A549 (cell line): ENCODE measurements around the gene TFDP1. TPM values are rescaled to one million over a fixed set of nuclear protein-coding genes. Genes with fewer than 3 reads are reported as not detected.

ENCODE experiments used
- ATAC-seq, 2 experiments: fragments of 200-7000 bp in 1 of 2; fragments of >200 bp in 1 of 2; cut with Nextera tagmentation in 1 of 2; cut with Tn5 transposase in 1 of 2; 3 replicates each; pipeline versions ENCODE4 v1.8.0 to v1.9.1; 2018 to 2020; ENCODE audit warnings: mild to moderate bottlenecking in 1 of 2, moderate library complexity in 1 of 2
- CTCF ChIA-PET: fragments of 300-600 bp; sonication (Branson Sonifier 250); formaldehyde crosslinking; extraction: SDS; loops from one replicate; lab custom pipeline; 2021; ENCODE audit warnings: antibody characterized with exemption, inconsistent platforms; lab: Yijun Ruan, JAX
- POLR2A ChIA-PET: fragments of 350-600 bp; formaldehyde crosslinking; extraction: SDS; loops from one replicate; lab custom pipeline; 2021; ENCODE audit warnings: antibody characterized with exemption, inconsistent platforms; lab: Yijun Ruan, JAX
- DNase-seq, 2 experiments: peaks; one replicate each; pipeline versions ENCODE4 v3.0.0 to v3.0.0-alpha.2; 2011 to 2016; ENCODE audit warnings: low read depth in 1 of 2, low spot score in 1 of 2
- FAIRE-seq: peaks from 2 replicates; lab custom pipeline; 2011; peaks lifted over from hg19 to GRCh38; lab: Jason Lieb, UNC
- H3K27ac ChIP-seq, 2 experiments: fragments of >200 bp; sonication (Bioruptor Twin); formaldehyde crosslinking; 3 replicates each; pipeline ENCODE4 v1.5.1; 2016 to 2017
- H3K4me1 ChIP-seq: fragments of >200 bp; sonication (Bioruptor Twin); formaldehyde crosslinking; 3 replicates; pipeline ENCODE4 v1.6.1; 2016
- H3K4me2 ChIP-seq: fragments of >200 bp; sonication (Bioruptor Twin); formaldehyde crosslinking; 3 replicates; pipeline ENCODE4 v1.6.1; 2016
- H3K4me3 ChIP-seq: fragments of >200 bp; sonication (Bioruptor Twin); formaldehyde crosslinking; 3 replicates; pipeline ENCODE4 v1.5.1; 2016
- H3K9me3 ChIP-seq: fragments of >200 bp; sonication (Bioruptor Twin); formaldehyde crosslinking; 3 replicates; pipeline ENCODE4 v1.6.1; 2016
- ATOH8 ChIP-seq: fragments of 250-450 bp; sonication (Bioruptor Pico); IDR thresholded peaks from 2 replicates; pipeline ENCODE4 v1.5.0; 2020; ENCODE audit warnings: low read depth, mild to moderate bottlenecking, moderate library complexity
- BHLHE40 ChIP-seq: IDR thresholded peaks from 2 replicates; pipeline ENCODE4 v1.6.1; 2012; ENCODE audit warnings: low read depth, low read length, inconsistent platforms
- CBX2 ChIP-seq: fragments of 200-600 bp; sonication (generic); IDR thresholded peaks from 2 replicates; pipeline ENCODE4 v1.6.1; 2016; ENCODE audit warnings: low read depth, mild to moderate bottlenecking, borderline replicate concordance
- CBX8 ChIP-seq: fragments of 200-600 bp; sonication (generic); IDR thresholded peaks from 2 replicates; pipeline ENCODE4 v1.6.1; 2016
- CEBPB ChIP-seq, 2 experiments: fragments of >200 bp in 1 of 2; sonication (Bioruptor Twin) in 1 of 2; formaldehyde crosslinking in 1 of 2; IDR thresholded peaks; 2 replicates each; pipeline ENCODE4 v1.6.1; 2012 to 2016
- CHD2 ChIP-seq: fragments of 150-350 bp; IDR thresholded peaks from 2 replicates; pipeline ENCODE4 v1.6.1; 2014; ENCODE audit warnings: low read length; ENCODE audit not compliant: partially characterized antibody
- CHD4 ChIP-seq: fragments of 200-600 bp; sonication (generic); IDR thresholded peaks from 2 replicates; pipeline ENCODE4 v1.6.1; 2016; ENCODE audit warnings: antibody characterized with exemption, mild to moderate bottlenecking, borderline replicate concordance
- E2F6 ChIP-seq: IDR thresholded peaks from 2 replicates; pipeline ENCODE4 v1.6.1; 2012; ENCODE audit warnings: low read depth, borderline replicate concordance
- EP300 ChIP-seq, 2 experiments: fragments of >200 bp; sonication (Bioruptor Twin); formaldehyde crosslinking; IDR thresholded peaks; 2 replicates in 1 of 2; 3 replicates in 1 of 2; pipeline ENCODE4 v1.6.1; 2016 to 2017
- ESRRA ChIP-seq: fragments of 150-350 bp; IDR thresholded peaks from 2 replicates; pipeline ENCODE4 v1.6.1; 2014; ENCODE audit warnings: mild to moderate bottlenecking, low read length, borderline replicate concordance
- FOSL2 ChIP-seq, 2 experiments: fragments of 450-650 bp in 1 of 2; fragments of >200 bp in 1 of 2; sonication (Bioruptor Twin) in 1 of 2; formaldehyde crosslinking; IDR thresholded peaks; 2 replicates each; pipeline versions ENCODE4 v1.5.0 to v1.6.1; 2016 to 2020; ENCODE audit warnings: mild to moderate bottlenecking in 1 of 2, moderate library complexity in 1 of 2
- HES2 ChIP-seq: fragments of >200 bp; sonication (Bioruptor Twin); formaldehyde crosslinking; IDR thresholded peaks from 2 replicates; pipeline ENCODE4 v1.6.1; 2016
- HOXA7 ChIP-seq: fragments of 250-450 bp; sonication (Bioruptor Pico); IDR thresholded peaks from 2 replicates; pipeline ENCODE4 v1.5.0; 2020; ENCODE audit warnings: mild to moderate bottlenecking, moderate library complexity
- HOXB5 ChIP-seq: fragments of 250-450 bp; sonication (Bioruptor Pico); IDR thresholded peaks from 2 replicates; pipeline ENCODE4 v1.5.0; 2020; ENCODE audit warnings: mild to moderate bottlenecking, moderate library complexity
- JUNB ChIP-seq: fragments of >200 bp; sonication (Bioruptor Twin); formaldehyde crosslinking; IDR thresholded peaks from 2 replicates; pipeline ENCODE4 v1.6.1; 2016
- MAFK ChIP-seq: fragments of 450-650 bp; IDR thresholded peaks from 2 replicates; pipeline ENCODE4 v1.6.1; 2014; ENCODE audit not compliant: partially characterized antibody
- MYC ChIP-seq: IDR thresholded peaks from 2 replicates; pipeline ENCODE4 v1.6.1; 2012; ENCODE audit warnings: mild to moderate bottlenecking, inconsistent platforms, low read length, improper control_type of control experiment, borderline replicate concordance
- NFE2L2 ChIP-seq: fragments of 150-350 bp; conservative IDR thresholded peaks from 2 replicates; pipeline ENCODE4 v1.6.1; 2014; ENCODE audit warnings: low read length
- NPAS2 ChIP-seq: fragments of 250-450 bp; sonication (Bioruptor Pico); IDR thresholded peaks from 2 replicates; pipeline ENCODE4 v1.8.0; 2022; ENCODE audit warnings: mild to moderate bottlenecking, moderate library complexity, borderline replicate concordance
- NR3C1 ChIP-seq: fragments of >200 bp; sonication (Bioruptor Twin); formaldehyde crosslinking; IDR thresholded peaks from 3 replicates; pipeline ENCODE4 v1.6.1; 2017
- PHF8 ChIP-seq: fragments of 200-600 bp; sonication (generic); IDR thresholded peaks from 2 replicates; pipeline ENCODE4 v1.6.1; 2016; ENCODE audit warnings: low read depth, mild to moderate bottlenecking, antibody characterized with exemption, moderate library complexity, borderline replicate concordance
- RARB ChIP-seq: fragments of 250-450 bp; sonication (Bioruptor Pico); IDR thresholded peaks from 2 replicates; pipeline ENCODE4 v1.8.0; 2021; ENCODE audit warnings: mild to moderate bottlenecking, moderate library complexity
- RFX5 ChIP-seq: fragments of 450-650 bp; IDR thresholded peaks from 2 replicates; pipeline ENCODE4 v1.7.1; 2014; ENCODE audit warnings: antibody characterized with exemption, mild to moderate bottlenecking, moderate library complexity
- TFCP2L1 ChIP-seq: fragments of 250-450 bp; sonication (Bioruptor Pico); IDR thresholded peaks from 2 replicates; pipeline ENCODE4 v1.5.0; 2021; ENCODE audit warnings: mild to moderate bottlenecking
- ZSCAN20 ChIP-seq: fragments of 250-450 bp; sonication (Bioruptor Pico); IDR thresholded peaks from 2 replicates; pipeline ENCODE4 v1.8.0; 2022; ENCODE audit warnings: mild to moderate bottlenecking, moderate library complexity
- WGBS: methylation state at CpG from one replicate; pipeline ENCODE4 v1.1.6; 2017; ENCODE audit errors: missing lambda C conversion rate; 5-methylcytosine and 5-hydroxymethylcytosine counted together
- polyA plus RNA-seq, 4 experiments: library from polyadenylated mRNA; depleted of rRNA in 3 of 4; stranded (reverse); fragments of >200 nt; fragmentation: RNase III in 1 of 4; extraction: RNeasy Plus Mini Kit Qiagen cat#74134 plus additional on column Dnase treatment in 1 of 4; gene quantifications; 2 replicates in 3 of 4; 3 replicates in 1 of 4; pipeline ENCODE4 v1.2.3, GENCODE V29; 2011 to 2017
- TF ChIP-seq, protein P1 (sequence below): fragments of 150-350 bp; IDR thresholded peaks from 2 replicates; pipeline ENCODE4 v1.6.1; 2014; ENCODE audit warnings: low read depth, mild to moderate bottlenecking, low read length

Gene TFDP1
- polyA plus RNA-seq, 2 of the 4 experiments (the other 2 are of a cell fraction), result 73.2 to 88.4 TPM

- no peak for TF ChIP-seq CHD4
- no peak for TF ChIP-seq ESRRA
- no peak for TF ChIP-seq CBX8
- TF ChIP-seq HES2, result no peak
- TF ChIP-seq ZSCAN20 (CRISPR knock-in tag), result no peak
Measured at GRCh38 chr13:113557013-113557412, 27.5 kb upstream of the TFDP1 start (continued).

GRCh38 chr13:113558461-113558860 is 26.1 kb upstream of the TFDP1 start:
- no peak for TF ChIP-seq HOXB5
- TF ChIP-seq HOXA7 (CRISPR knock-in tag), result no peak
- TF ChIP-seq ATOH8 (CRISPR knock-in tag), result no peak
- H3K4me2 ChIP-seq, result no peak overlapping the region
- DNase-seq (no peak), FAIRE-seq (no peak), ATAC-seq (no peak)
- H3K27ac ChIP-seq, result no peak overlapping the region
- WGBS, result 70% methylated on average over 6 of the region's 6 CpGs
- H3K4me3 ChIP-seq, result no peak overlapping the region
- no peaks in the 10 kb centered on the region for H3K9me3 ChIP-seq
- CTCF ChIA-PET, result interaction anchor here (0.6 to 1.0 kb wide), 2 partner anchors 9 to 45 kb away, joined by 3 read pairs; no protein-coding TSS in a partner anchor
- no peaks in the 10 kb centered on the region for H3K4me1 ChIP-seq
- POLR2A ChIA-PET, result no interaction called here

DNA sequence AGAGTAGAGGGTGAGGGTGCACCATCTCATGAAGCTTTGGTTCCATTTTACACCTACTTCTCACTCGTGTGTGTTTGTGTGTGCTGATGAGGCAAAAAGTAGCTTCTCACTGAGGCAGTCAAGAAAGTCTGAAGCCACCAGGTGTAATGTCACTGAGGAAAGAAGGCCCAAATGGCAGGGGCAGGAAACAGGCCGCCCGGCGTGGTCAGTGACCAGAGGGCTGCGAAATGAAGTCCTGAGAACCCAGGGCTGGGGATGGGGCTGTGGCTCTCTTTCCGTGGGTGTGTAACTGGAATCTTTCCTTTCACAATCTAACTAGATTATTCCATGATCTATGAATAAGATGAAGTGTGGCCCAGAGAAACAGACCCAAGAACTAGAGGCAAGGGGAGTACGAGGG is 25.5 kb upstream of the TFDP1 start:
- no peak for TF ChIP-seq BHLHE40
- TF ChIP-seq RARB, result no peak
- TF ChIP-seq PHF8, result no peak
- no peak for TF ChIP-seq RFX5
- no peak for TF ChIP-seq NFE2L2
- TF ChIP-seq NPAS2, result no peak
- no peak for TF ChIP-seq MAFK
- no peak for TF ChIP-seq FOSL2 (IDR thresholded peaks at IDR 0.05)
- no peak for TF ChIP-seq FOSL2 (CRISPR knock-in tag; IDR thresholded peaks at IDR 0.05)
- no peak for TF ChIP-seq E2F6
- TF ChIP-seq CEBPB (IDR thresholded peaks at IDR 0.05), result no peak
- TF ChIP-seq, protein P1, sequence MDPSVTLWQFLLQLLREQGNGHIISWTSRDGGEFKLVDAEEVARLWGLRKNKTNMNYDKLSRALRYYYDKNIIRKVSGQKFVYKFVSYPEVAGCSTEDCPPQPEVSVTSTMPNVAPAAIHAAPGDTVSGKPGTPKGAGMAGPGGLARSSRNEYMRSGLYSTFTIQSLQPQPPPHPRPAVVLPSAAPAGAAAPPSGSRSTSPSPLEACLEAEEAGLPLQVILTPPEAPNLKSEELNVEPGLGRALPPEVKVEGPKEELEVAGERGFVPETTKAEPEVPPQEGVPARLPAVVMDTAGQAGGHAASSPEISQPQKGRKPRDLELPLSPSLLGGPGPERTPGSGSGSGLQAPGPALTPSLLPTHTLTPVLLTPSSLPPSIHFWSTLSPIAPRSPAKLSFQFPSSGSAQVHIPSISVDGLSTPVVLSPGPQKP, result no peak
- no peak for TF ChIP-seq EP300 (IDR thresholded peaks at IDR 0.05)
- TF ChIP-seq JUNB, result no peak
- TF ChIP-seq CHD2, result no peak
- TF ChIP-seq NR3C1, result no peak
- TF ChIP-seq CBX2, result no peak
- TF ChIP-seq TFCP2L1 (CRISPR knock-in tag), result no peak
- TF ChIP-seq MYC, result no peak
- no peak for TF ChIP-seq HES2
- POLR2A ChIA-PET, result no interaction called here

More for the DNA sequence above, 25.5 kb upstream of the TFDP1 start:
- FAIRE-seq (no peak), DNase-seq (no peak), ATAC-seq (no peak)
- no peak overlapping the region for H3K4me2 ChIP-seq
- no peak overlapping the region for H3K4me3 ChIP-seq
- H3K27ac ChIP-seq, result no peak overlapping the region
- H3K9me3 ChIP-seq, result no peaks in the 10 kb centered on the region
- CTCF ChIA-PET, result interaction anchor here (0.6 to 1.0 kb wide), 3 partner anchors 9 to 46 kb away, joined by 3 read pairs; no protein-coding TSS in a partner anchor
- no peaks in the 10 kb centered on the region for H3K4me1 ChIP-seq
- 89% methylated on average over 7 of the region's 7 CpGs for WGBS
